Nephron progenitor cell (in vitro differentiated cells): Measurements from ENCODE around the gene RPTOR.
A peak's percentile ranks its signal among the peaks of the same experiment; 100 is the strongest.

Source experiments
- DNase-seq: peaks from one replicate; pipeline ENCODE4 v3.0.0; 2021
- H3K27ac Mint-ChIP-seq: 2 replicates; pipeline ENCODE4 v1.8.0; 2021; ENCODE audit warnings: mild to moderate bottlenecking, moderate library complexity, mixed read lengths
- H3K27me3 Mint-ChIP-seq: 2 replicates; pipeline ENCODE4 v1.8.0; 2021; ENCODE audit warnings: mild to moderate bottlenecking, low read depth, mixed read lengths; ENCODE audit not compliant: poor library complexity
- H3K36me3 Mint-ChIP-seq: 2 replicates; pipeline ENCODE4 v1.8.0; 2021; ENCODE audit warnings: low read depth, mixed read lengths
- H3K4me1 Mint-ChIP-seq: 2 replicates; pipeline ENCODE4 v1.8.0; 2021; ENCODE audit warnings: mixed read lengths
- H3K4me3 Mint-ChIP-seq: 2 replicates; pipeline ENCODE4 v1.8.0; 2021; ENCODE audit warnings: mild to moderate bottlenecking, moderate library complexity, mixed read lengths
- H3K9me3 Mint-ChIP-seq: 2 replicates; pipeline ENCODE4 v1.8.0; 2021; ENCODE audit warnings: mild to moderate bottlenecking, moderate library complexity, mixed read lengths
- CTCF ChIP-seq: fragments of 200-600 bp; sonication (generic); IDR thresholded peaks from 2 replicates; pipeline ENCODE4 v1.5.0; 2021; ENCODE audit warnings: antibody characterized with exemption

The RPTOR gene

GRCh38 chr17:80769516-80769915, 224.9 kb downstream of the RPTOR start:
- no peak for TF ChIP-seq CTCF
- DNase-seq: no peak
- H3K9me3 Mint-ChIP-seq: no peaks in the 10 kb centered on the region
- no peak overlapping the region for H3K4me3 Mint-ChIP-seq
- peaks cover 34% of the 10 kb centered on the region for H3K4me1 Mint-ChIP-seq
- H3K27me3 Mint-ChIP-seq: peaks cover 5% of the 10 kb centered on the region
- no peak overlapping the region for H3K27ac Mint-ChIP-seq
- peaks cover 4% of the 10 kb centered on the region for H3K36me3 Mint-ChIP-seq

- H3K9me3 Mint-ChIP-seq: no peaks in the 10 kb centered on the region
- H3K36me3 Mint-ChIP-seq: peaks cover 4% of the 10 kb centered on the region
- H3K4me1 Mint-ChIP-seq: peaks cover 39% of the 10 kb centered on the region
- no peak overlapping the region for H3K4me3 Mint-ChIP-seq
- H3K27me3 Mint-ChIP-seq: peaks cover 5% of the 10 kb centered on the region
- peak overlapping the region; percentile 73 for H3K27ac Mint-ChIP-seq
- TF ChIP-seq CTCF: no peak
- no peak for DNase-seq
These were observed 225.4 kb downstream of the RPTOR start for GRCh38 chr17:80769936-80770625.

DNA sequence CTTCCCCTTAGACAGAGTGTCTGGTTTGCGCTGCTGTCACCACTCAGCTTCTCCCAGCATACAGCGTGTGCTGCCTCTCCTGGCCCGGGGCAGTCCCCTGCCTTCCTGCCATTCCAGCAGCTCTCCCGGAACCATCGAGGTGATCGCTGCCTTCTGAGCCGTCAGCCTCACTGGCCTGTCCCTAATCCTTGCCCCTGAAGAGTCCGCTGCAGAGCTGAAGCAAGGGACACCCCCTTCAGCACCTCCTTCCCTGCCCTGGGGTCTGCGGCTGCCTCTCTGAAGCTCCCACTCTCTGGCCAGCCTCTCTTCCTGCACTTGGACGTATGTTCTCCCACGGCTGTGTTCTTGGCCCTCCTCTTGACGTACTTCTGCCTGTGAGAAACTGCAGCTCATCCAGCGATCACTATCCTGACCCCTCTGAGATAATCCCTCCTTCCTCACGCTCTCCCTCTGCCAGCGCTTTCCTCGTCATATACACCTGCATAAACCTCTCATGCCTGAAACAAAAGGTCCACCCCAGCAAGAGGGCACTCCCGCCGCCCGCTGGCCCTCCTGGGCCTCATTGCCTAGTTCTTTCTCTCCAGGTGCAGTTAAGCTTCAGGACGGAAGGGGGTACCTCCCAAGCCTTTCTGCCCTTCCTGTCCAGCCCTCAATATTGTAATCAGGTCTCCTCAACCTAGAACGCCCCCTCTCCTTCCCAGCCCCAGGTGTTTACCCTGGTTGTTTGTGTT, 226.4 kb downstream of the RPTOR start:
- H3K9me3 Mint-ChIP-seq: no peaks in the 10 kb centered on the region
- peaks cover 5% of the 10 kb centered on the region for H3K27me3 Mint-ChIP-seq
- H3K4me3 Mint-ChIP-seq: no peak overlapping the region
- TF ChIP-seq CTCF: no peak
- H3K27ac Mint-ChIP-seq: peak overlapping the region; percentile 73
- DNase-seq: no peak
- H3K4me1 Mint-ChIP-seq: peaks cover 49% of the 10 kb centered on the region
- H3K36me3 Mint-ChIP-seq: no peaks in the 10 kb centered on the region

DNA sequence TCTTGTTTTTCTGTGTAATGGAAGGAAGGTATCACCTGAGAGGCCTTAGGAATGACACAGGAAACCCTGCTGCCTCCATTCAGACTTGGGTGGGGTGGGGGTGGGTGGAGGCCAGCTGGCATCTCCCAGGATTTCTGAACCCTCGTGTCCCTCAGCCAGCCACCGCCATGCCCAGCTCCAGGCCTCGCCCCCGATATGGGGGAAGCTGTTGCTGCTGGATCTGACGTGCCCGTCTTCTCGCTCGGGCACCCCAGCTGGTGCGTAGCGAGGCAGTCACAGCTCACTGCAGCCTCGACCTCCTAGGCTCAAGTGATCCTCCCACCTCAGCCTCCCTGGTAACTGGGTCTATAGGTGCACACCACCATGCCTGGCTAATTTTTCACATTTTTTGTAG, 227.0 kb downstream of the RPTOR start:
- H3K9me3 Mint-ChIP-seq: no peaks in the 10 kb centered on the region
- peaks cover 54% of the 10 kb centered on the region for H3K4me1 Mint-ChIP-seq
- H3K27me3 Mint-ChIP-seq: peaks cover 9% of the 10 kb centered on the region
- no peak overlapping the region for H3K27ac Mint-ChIP-seq
- H3K4me3 Mint-ChIP-seq: no peak overlapping the region
- H3K36me3 Mint-ChIP-seq: peaks cover 2% of the 10 kb centered on the region
- no peak for TF ChIP-seq CTCF
- DNase-seq: no peak

DNA sequence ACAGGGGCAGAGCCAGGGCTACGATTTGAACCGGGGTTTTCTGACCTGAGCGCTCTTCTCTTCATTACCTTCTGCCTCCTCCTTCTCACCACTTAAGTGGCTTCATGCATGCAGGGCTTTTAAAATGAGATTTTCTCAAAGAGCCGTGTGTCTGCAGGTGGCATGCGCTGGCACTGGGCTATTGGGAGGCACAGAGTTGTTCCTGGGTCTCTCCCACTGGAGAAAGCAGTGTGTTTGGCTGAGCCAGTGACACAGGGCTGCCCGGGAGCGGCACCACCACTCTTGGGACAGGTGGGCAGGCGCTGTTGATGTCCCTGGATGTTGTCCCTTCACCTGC, 228.2 kb downstream of the RPTOR start:
- TF ChIP-seq CTCF: no peak
- Mint-ChIP-seq H3K27ac (peak overlapping the region; percentile 54), H3K4me3 (no peak overlapping the region), H3K36me3 (peaks cover 15% of the 10 kb centered on the region), H3K4me1 (peaks cover 64% of the 10 kb centered on the region), H3K27me3 (peaks cover 15% of the 10 kb centered on the region), H3K9me3 (no peaks in the 10 kb centered on the region)
- no peak for DNase-seq
